ENCODE results near the gene GPR108. TPM values are rescaled to one million over a fixed set of nuclear protein-coding genes. Genes with fewer than 3 reads are reported as not detected.

The GPR108 gene
- total and polyA plus RNA-seq, 2 of the 8 experiments (the other 6 are each of a cell fraction or from before 2014, with no cell fraction given) = 34.9 to 46.0 TPM

- TF ChIP-seq ATF2 (IDR thresholded peaks at IDR 0.05; ENCODE audit: low read length) (no peak), PHF8 (conservative IDR thresholded peaks at IDR 0.05; ENCODE audit: low read depth, low read length) (no peak), YY1 (IDR thresholded peaks at IDR 0.05; ENCODE audit: low read depth, low read length) (no peak), CTBP2 (IDR thresholded peaks at IDR 0.05; ENCODE audit: borderline replicate concordance, insufficient read depth, insufficient read length, low read length) (no peak), RFX5 (IDR thresholded peaks at IDR 0.05; ENCODE audit: borderline replicate concordance, low read depth, low read length) (no peak), CBX5 (IDR thresholded peaks at IDR 0.05; ENCODE audit: low read depth, low read length) (no peak)
Observed at GRCh38 chr19:6711078-6711361, 26.4 kb downstream of the GPR108 start (continued).
